ENCODE measurements around the gene PCID2.

PCID2 gene

GRCh38 chr13:113151745-113152690 is 56.5 kb downstream of the PCID2 start:
- TF ChIP-seq EZH2phosphoT487 (IDR thresholded peaks at IDR 0.05; ENCODE audit: borderline replicate concordance, low read length) = no peak
- TF ChIP-seq CTCF (IDR thresholded peaks at IDR 0.05; ENCODE audit: low read depth, low read length, poor library complexity, severe bottlenecking) = no peak
- no peaks in the 10 kb centered on the region for H3K79me2 ChIP-seq (ENCODE audit: control insufficient read depth, low read length)
- H3K9me3 ChIP-seq (ENCODE audit: control insufficient read depth, insufficient read depth, low read length) = peaks cover 7% of the 10 kb centered on the region; the same call in 1 of the 2 replicates
- no peak overlapping the region for H3K27ac ChIP-seq (ENCODE audit: low read depth, low read length)
- no peaks in the 10 kb centered on the region for H4K20me1 ChIP-seq (ENCODE audit: control insufficient read depth, insufficient read depth, low read depth, low read length)
- H3K27me3 ChIP-seq (ENCODE audit: control insufficient read depth, low read length) = no peaks in the 10 kb centered on the region
- no peak overlapping the region for H3K4me2 ChIP-seq (ENCODE audit: low read length)
- H3K9me2 ChIP-seq (replicated peaks; ENCODE audit: control insufficient read depth, low read length) = no peaks in the 10 kb centered on the region
- H3F3A ChIP-seq (ENCODE audit: control insufficient read depth, insufficient read depth) = peaks cover 4% of the 10 kb centered on the region; the same call in 1 of the 2 replicates
- H3K36me3 ChIP-seq (ENCODE audit: control insufficient read depth, low read length) = no peaks in the 10 kb centered on the region
- peaks cover 18% of the 10 kb centered on the region for H3K4me1 ChIP-seq (ENCODE audit: control insufficient read depth, low read length)
- no peak overlapping the region for H3K4me3 ChIP-seq (ENCODE audit: low read length)

GRCh38 chr13:113150550-113151365 is 57.7 kb downstream of the PCID2 start:
- H3K9me3 ChIP-seq (ENCODE audit: control insufficient read depth, insufficient read depth, low read length) = peaks cover 5% of the 10 kb centered on the region; the same call in 1 of the 2 replicates
- TF ChIP-seq CTCF (IDR thresholded peaks at IDR 0.05; ENCODE audit: low read depth, low read length, poor library complexity, severe bottlenecking) (no peak), EZH2phosphoT487 (IDR thresholded peaks at IDR 0.05; ENCODE audit: borderline replicate concordance, low read length) (no peak)
- no peaks in the 10 kb centered on the region for H3K9me2 ChIP-seq (replicated peaks; ENCODE audit: control insufficient read depth, low read length)
- H3K4me3 ChIP-seq (ENCODE audit: low read length) = no peak overlapping the region
- H3K36me3 ChIP-seq (ENCODE audit: control insufficient read depth, low read length) = no peaks in the 10 kb centered on the region
- no peaks in the 10 kb centered on the region for H3K27me3 ChIP-seq (ENCODE audit: control insufficient read depth, low read length)
- peaks cover 18% of the 10 kb centered on the region for H3K4me1 ChIP-seq (ENCODE audit: control insufficient read depth, low read length)
- H3K27ac ChIP-seq (ENCODE audit: low read depth, low read length) = no peak overlapping the region
- no peak overlapping the region for H3K4me2 ChIP-seq (ENCODE audit: low read length)
- no peaks in the 10 kb centered on the region for H4K20me1 ChIP-seq (ENCODE audit: control insufficient read depth, insufficient read depth, low read depth, low read length)
- H3F3A ChIP-seq (ENCODE audit: control insufficient read depth, insufficient read depth) = peaks cover 4% of the 10 kb centered on the region; the same call in 1 of the 2 replicates
- H3K79me2 ChIP-seq (ENCODE audit: control insufficient read depth, low read length) = no peaks in the 10 kb centered on the region

GRCh38 chr13:113149711-113150549 is 58.5 kb downstream of the PCID2 start:
- H3K4me3 ChIP-seq (ENCODE audit: low read length) = no peak overlapping the region

More at GRCh38 chr13:113149711-113150549, 58.5 kb downstream of the PCID2 start:
- no peaks in the 10 kb centered on the region for H3K27me3 ChIP-seq (ENCODE audit: control insufficient read depth, low read length)
- no peaks in the 10 kb centered on the region for H3K9me3 ChIP-seq (ENCODE audit: control insufficient read depth, insufficient read depth, low read length)
- no peak for TF ChIP-seq CTCF (IDR thresholded peaks at IDR 0.05; ENCODE audit: low read depth, low read length, poor library complexity, severe bottlenecking)
- TF ChIP-seq EZH2phosphoT487 (IDR thresholded peaks at IDR 0.05; ENCODE audit: borderline replicate concordance, low read length) = no peak
- H3K79me2 ChIP-seq (ENCODE audit: control insufficient read depth, low read length) = no peaks in the 10 kb centered on the region
- no peaks in the 10 kb centered on the region for H3K36me3 ChIP-seq (ENCODE audit: control insufficient read depth, low read length)
- H3K4me1 ChIP-seq (ENCODE audit: control insufficient read depth, low read length) = peaks cover 13% of the 10 kb centered on the region
- no peak overlapping the region for H3K4me2 ChIP-seq (ENCODE audit: low read length)
- H4K20me1 ChIP-seq (ENCODE audit: control insufficient read depth, insufficient read depth, low read depth, low read length) = no peaks in the 10 kb centered on the region
- no peaks in the 10 kb centered on the region for H3K9me2 ChIP-seq (replicated peaks; ENCODE audit: control insufficient read depth, low read length)
- 0 out of 2 replicates have a peak, but pooled peaks cover 4% of the 10 kb centered on the region for H3F3A ChIP-seq (ENCODE audit: control insufficient read depth, insufficient read depth)
- H3K27ac ChIP-seq (ENCODE audit: low read depth, low read length) = no peak overlapping the region

All from DOHH2 (cell line).